Gastrocnemius medialis (tissue), 4 donors: Measurements from ENCODE around the gene CD96. TPM values are rescaled to one million over a fixed set of nuclear protein-coding genes. Genes with fewer than 3 reads are reported as not detected.

Experiments used
- ATAC-seq, 2 donors: fragments of 150-250 bp; one replicate each; pipeline ENCODE4 v1.9.1; 2016
- DNase-seq, 2 donors: peaks; one replicate each; pipeline ENCODE4 v3.0.0-alpha.2; 2019
- H3K27ac ChIP-seq, 4 donors: fragments of 200-600 bp; sonication (generic); 1 replicate in 1 of 4; 2 replicates in 3 of 4; pipeline ENCODE4 v1.5.1; 2016 to 2018; ENCODE audit warnings: mild to moderate bottlenecking in 2 of 4, moderate library complexity in 1 of 4
- H3K27me3 ChIP-seq, 3 donors: fragments of 200-600 bp; sonication (generic) in 2 of 3; 1 replicate in 1 of 3; 2 replicates in 2 of 3; pipeline versions ENCODE4 v1.5.1 to v1.6.0; 2016 to 2019; ENCODE audit warnings: mild to moderate bottlenecking in 1 of 3, moderate library complexity in 1 of 3
- H3K36me3 ChIP-seq, 2 donors: fragments of 200-600 bp; sonication (generic) in 1 of 2; one replicate each; pipeline ENCODE4 v1.5.1; 2017 to 2018
- H3K4me1 ChIP-seq, 2 donors: fragments of 200-600 bp; sonication (generic) in 1 of 2; one replicate each; pipeline ENCODE4 v1.5.1; 2016 to 2017; ENCODE audit warnings: mild to moderate bottlenecking in 2 of 2
- H3K4me3 ChIP-seq, 4 donors: fragments of 200-600 bp; sonication (generic) in 3 of 4; 1 replicate in 1 of 4; 2 replicates in 3 of 4; pipeline ENCODE4 v1.5.1; 2016 to 2019; ENCODE audit warnings: mild to moderate bottlenecking in 2 of 4
- H3K9me3 ChIP-seq, 3 donors: fragments of 200-600 bp; sonication (generic) in 2 of 3; 1 replicate in 1 of 3; 2 replicates in 2 of 3; pipeline ENCODE4 v1.5.1; 2016 to 2019
- POLR2A ChIP-seq, 2 donors: fragments of 450-650 bp; IDR thresholded peaks; one replicate each; pipeline ENCODE4 v1.6.1; 2017; ENCODE audit warnings: antibody characterized with exemption in 2 of 2, mild to moderate bottlenecking in 2 of 2, moderate library complexity in 2 of 2
- in situ Hi-C, 4 donors: fragments of 200-750 bp; cut with MboI; loops; one replicate each; pipeline versions ENCODE4 v1.15.0 to v1.8.0; 2017; ENCODE audit warnings: low sequenced_read_pairs in 4 of 4
- intact Hi-C: fragments of 100-400 bp; cut with DNase I; formaldehyde crosslinking; loops from one replicate; pipeline ENCODE4 v1.15.1; 2023; ENCODE audit warnings: low total_unique reads
- total RNA-seq, 4 donors: library from RNA; depleted of rRNA; stranded (reverse); fragments of >200 nt; gene quantifications; one replicate each; pipeline versions ENCODE4 v1.1.0 to v1.2.3, GENCODE V29; 2016
- TF ChIP-seq, protein P1 (sequence below), 5 experiments: fragments of 450-650 bp in 3 of 5; fragments of 200-600 bp in 2 of 5; sonication (generic) in 2 of 5; IDR thresholded peaks in 4 of 5; conservative IDR thresholded peaks in 1 of 5; 1 replicate in 4 of 5; 2 replicates in 1 of 5; pipeline ENCODE4 v1.5.1; 2016 to 2019; ENCODE audit warnings: antibody characterized with exemption in 5 of 5, mild to moderate bottlenecking in 3 of 5, moderate library complexity in 3 of 5

CD96 gene
- total RNA-seq, 4 donors from 2014 or later, result 0.85 TPM; not detected in 3

GRCh38 chr3:111701292-111701906, 159.4 kb downstream of the CD96 start:
- no peak for TF ChIP-seq POLR2A (IDR thresholded peaks at IDR 0.05)
- TF ChIP-seq, protein P1, sequence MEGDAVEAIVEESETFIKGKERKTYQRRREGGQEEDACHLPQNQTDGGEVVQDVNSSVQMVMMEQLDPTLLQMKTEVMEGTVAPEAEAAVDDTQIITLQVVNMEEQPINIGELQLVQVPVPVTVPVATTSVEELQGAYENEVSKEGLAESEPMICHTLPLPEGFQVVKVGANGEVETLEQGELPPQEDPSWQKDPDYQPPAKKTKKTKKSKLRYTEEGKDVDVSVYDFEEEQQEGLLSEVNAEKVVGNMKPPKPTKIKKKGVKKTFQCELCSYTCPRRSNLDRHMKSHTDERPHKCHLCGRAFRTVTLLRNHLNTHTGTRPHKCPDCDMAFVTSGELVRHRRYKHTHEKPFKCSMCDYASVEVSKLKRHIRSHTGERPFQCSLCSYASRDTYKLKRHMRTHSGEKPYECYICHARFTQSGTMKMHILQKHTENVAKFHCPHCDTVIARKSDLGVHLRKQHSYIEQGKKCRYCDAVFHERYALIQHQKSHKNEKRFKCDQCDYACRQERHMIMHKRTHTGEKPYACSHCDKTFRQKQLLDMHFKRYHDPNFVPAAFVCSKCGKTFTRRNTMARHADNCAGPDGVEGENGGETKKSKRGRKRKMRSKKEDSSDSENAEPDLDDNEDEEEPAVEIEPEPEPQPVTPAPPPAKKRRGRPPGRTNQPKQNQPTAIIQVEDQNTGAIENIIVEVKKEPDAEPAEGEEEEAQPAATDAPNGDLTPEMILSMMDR (IDR thresholded peaks at IDR 0.05 in 4 of 5, conservative IDR thresholded peaks at IDR 0.05 in 1 of 5), result no peak
- no peak overlapping the region for H3K4me3 ChIP-seq
- no peak overlapping the region for H3K27ac ChIP-seq
- no peak for DNase-seq
- intact Hi-C loops, result no loop called here
- ATAC-seq, result no peak
- no peaks in the 10 kb centered on the region for H3K27me3 ChIP-seq
- no peaks in the 10 kb centered on the region for H3K36me3 ChIP-seq
- H3K4me1 ChIP-seq, result no peaks in the 10 kb centered on the region
- no peaks in the 10 kb centered on the region for H3K9me3 ChIP-seq
- in situ Hi-C loops, result no loop called here

Other genes with a start within 250 kb of the CD96 start
- not detected for gene ZBED2, start 53.1 kb downstream of the CD96 start, total RNA-seq
- gene PLCXD2, start 132.5 kb downstream of the CD96 start, total RNA-seq, result under 1 TPM; 0.07 to 0.23 (median 0.10) TPM